Calu3 (cell line): ENCODE data around the gene MGAT5. TPM values are rescaled to one million over a fixed set of nuclear protein-coding genes. Genes with fewer than 3 reads are reported as not detected.

Experiments used
- BruUV-seq: library from RNA; stranded (reverse); fragments of 400-500 nt; replicated peaks from 2 replicates; lab custom pipeline; 2021; lab: Mats Ljungman, UMichigan
- CTCF ChIA-PET: fragments of 300-600 bp; sonication (Branson Sonifier 250); formaldehyde crosslinking; loops from one replicate; lab custom pipeline; 2022; ENCODE audit warnings: antibody characterized with exemption; lab: Charles Lee
- DNase-seq: peaks from one replicate; pipeline ENCODE4 v3.0.0; 2022
- H3K27ac Mint-ChIP-seq: one replicate; pipeline ENCODE4 v1.8.0; 2022; ENCODE audit warnings: mixed read lengths; ENCODE audit not compliant: unreplicated experiment
- H3K27me3 Mint-ChIP-seq: one replicate; pipeline ENCODE4 v1.8.0; 2022; ENCODE audit warnings: mixed read lengths; ENCODE audit not compliant: unreplicated experiment
- H3K36me3 Mint-ChIP-seq: one replicate; pipeline ENCODE4 v1.8.0; 2022; ENCODE audit warnings: mild to moderate bottlenecking, moderate library complexity, mixed read lengths; ENCODE audit not compliant: insufficient read depth, unreplicated experiment
- H3K4me1 Mint-ChIP-seq: one replicate; pipeline ENCODE4 v1.8.0; 2022; ENCODE audit warnings: mild to moderate bottlenecking, low read depth, mixed read lengths; ENCODE audit not compliant: unreplicated experiment
- H3K4me3 Mint-ChIP-seq: one replicate; pipeline ENCODE4 v1.8.0; 2022; ENCODE audit warnings: mild to moderate bottlenecking, low read depth, moderate library complexity, mixed read lengths; ENCODE audit not compliant: unreplicated experiment
- H3K9me3 Mint-ChIP-seq: one replicate; pipeline ENCODE4 v1.8.0; 2022; ENCODE audit warnings: low read depth, mixed read lengths; ENCODE audit not compliant: unreplicated experiment
- intact Hi-C: fragments of 100-400 bp; cut with micrococcal nuclease; formaldehyde crosslinking; loops from one replicate; pipeline ENCODE4 v1.10.0; 2022; ENCODE audit not compliant: unreplicated experiment
- total RNA-seq: library from RNA; stranded (reverse); gene quantifications from 2 replicates; pipeline ENCODE4 v1.2.3, GENCODE V29; 2022
- TF ChIP-seq, protein P1 (sequence below): fragments of 200-600 bp; IDR thresholded peaks from one replicate; pipeline ENCODE4 v1.8.0; 2022; ENCODE audit warnings: antibody characterized with exemption; ENCODE audit not compliant: unreplicated experiment

The MGAT5 gene
- total RNA-seq, 1 experiment from 2014 or later = 129 TPM

DNA sequence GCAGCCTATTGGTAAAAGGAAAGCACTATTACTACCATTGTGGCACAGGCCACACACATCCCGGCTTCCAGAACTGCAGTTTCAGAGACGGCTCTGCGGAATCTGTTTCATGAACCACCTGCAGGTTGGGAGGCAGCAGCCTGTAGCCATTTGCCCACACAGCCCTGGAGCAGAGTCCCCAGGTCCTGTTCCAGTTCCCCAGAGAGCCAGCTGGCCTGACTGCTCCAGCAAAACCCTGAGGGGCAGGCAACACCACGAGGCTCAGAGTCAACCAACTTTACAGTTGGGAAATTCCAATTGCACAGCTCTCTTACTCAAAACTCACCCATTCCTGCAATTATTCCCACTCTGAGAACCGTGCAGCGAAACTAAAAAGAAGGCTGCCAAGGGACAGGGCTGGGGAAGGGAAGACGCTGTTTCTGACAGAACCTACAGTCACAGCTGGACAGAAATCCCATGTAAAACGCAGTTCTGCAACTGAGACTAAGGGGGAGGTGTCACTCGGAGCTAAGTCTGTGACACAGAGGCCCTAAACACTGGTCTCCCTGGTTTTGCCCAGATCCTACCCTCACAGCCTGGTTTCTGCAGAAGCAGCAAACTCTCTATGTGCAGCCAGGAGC lies 245.5 kb downstream of the MGAT5 start:
- Mint-ChIP-seq H3K36me3 (no peaks in the 10 kb centered on the region), H3K4me1 (no peaks in the 10 kb centered on the region), H3K27me3 (no peaks in the 10 kb centered on the region), H3K9me3 (no peaks in the 10 kb centered on the region), H3K27ac (no peak overlapping the region), H3K4me3 (no peak overlapping the region)
- CTCF ChIA-PET = no interaction called here
- intact Hi-C loops = no loop called here
- no TSS peak for BruUV-seq
- TF ChIP-seq, protein P1, sequence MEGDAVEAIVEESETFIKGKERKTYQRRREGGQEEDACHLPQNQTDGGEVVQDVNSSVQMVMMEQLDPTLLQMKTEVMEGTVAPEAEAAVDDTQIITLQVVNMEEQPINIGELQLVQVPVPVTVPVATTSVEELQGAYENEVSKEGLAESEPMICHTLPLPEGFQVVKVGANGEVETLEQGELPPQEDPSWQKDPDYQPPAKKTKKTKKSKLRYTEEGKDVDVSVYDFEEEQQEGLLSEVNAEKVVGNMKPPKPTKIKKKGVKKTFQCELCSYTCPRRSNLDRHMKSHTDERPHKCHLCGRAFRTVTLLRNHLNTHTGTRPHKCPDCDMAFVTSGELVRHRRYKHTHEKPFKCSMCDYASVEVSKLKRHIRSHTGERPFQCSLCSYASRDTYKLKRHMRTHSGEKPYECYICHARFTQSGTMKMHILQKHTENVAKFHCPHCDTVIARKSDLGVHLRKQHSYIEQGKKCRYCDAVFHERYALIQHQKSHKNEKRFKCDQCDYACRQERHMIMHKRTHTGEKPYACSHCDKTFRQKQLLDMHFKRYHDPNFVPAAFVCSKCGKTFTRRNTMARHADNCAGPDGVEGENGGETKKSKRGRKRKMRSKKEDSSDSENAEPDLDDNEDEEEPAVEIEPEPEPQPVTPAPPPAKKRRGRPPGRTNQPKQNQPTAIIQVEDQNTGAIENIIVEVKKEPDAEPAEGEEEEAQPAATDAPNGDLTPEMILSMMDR = no peak
- DNase-seq = no peak

- intact Hi-C loops = no loop called here
- Mint-ChIP-seq H3K36me3 (no peaks in the 10 kb centered on the region), H3K27me3 (no peaks in the 10 kb centered on the region), H3K9me3 (no peaks in the 10 kb centered on the region), H3K4me1 (no peaks in the 10 kb centered on the region), H3K27ac (no peak overlapping the region), H3K4me3 (no peak overlapping the region)
- TF ChIP-seq, protein P1 = no peak
- no TSS peak for BruUV-seq
- DNase-seq = no peak
- CTCF ChIA-PET = no interaction called here
Measured at GRCh38 chr2:134500211-134500935, 246.5 kb downstream of the MGAT5 start.

- Mint-ChIP-seq H3K27me3 (no peaks in the 10 kb centered on the region), H3K4me3 (no peak overlapping the region), H3K27ac (no peak overlapping the region), H3K36me3 (no peaks in the 10 kb centered on the region), H3K9me3 (no peaks in the 10 kb centered on the region), H3K4me1 (no peaks in the 10 kb centered on the region)
- DNase-seq = no peak
- BruUV-seq = no TSS peak
- TF ChIP-seq, protein P1 = no peak
- intact Hi-C loops = no loop called here
- CTCF ChIA-PET = no interaction called here
Measured at GRCh38 chr2:134501476-134502091, 247.7 kb downstream of the MGAT5 start.

GRCh38 chr2:134502104-134502503 lies 248.2 kb downstream of the MGAT5 start:
- CTCF ChIA-PET = no interaction called here
- intact Hi-C loops = no loop called here
- DNase-seq = no peak
- H3K9me3 Mint-ChIP-seq = no peaks in the 10 kb centered on the region
- BruUV-seq = no TSS peak
- H3K4me3 Mint-ChIP-seq = no peak overlapping the region
- TF ChIP-seq, protein P1 = no peak
- no peak overlapping the region for H3K27ac Mint-ChIP-seq
- H3K27me3 Mint-ChIP-seq = no peaks in the 10 kb centered on the region
- H3K36me3 Mint-ChIP-seq = no peaks in the 10 kb centered on the region
- H3K4me1 Mint-ChIP-seq = no peaks in the 10 kb centered on the region
